ENCODE results near the gene NSD2. TPM values are rescaled to one million over a fixed set of nuclear protein-coding genes. Genes with fewer than 3 reads are reported as not detected.

The NSD2 gene
- polyA plus RNA-seq, 1 donor (not counting 4 experiments of a cell fraction or from before 2014, with no cell fraction given): 22.6 TPM

- H3K27ac ChIP-seq (ENCODE audit: control insufficient read depth, insufficient read depth, low read length): no peak overlapping the region
- DNase-seq (ENCODE audit: low read depth, low spot score) (no peak), FAIRE-seq (no peak)
- no peaks in the 10 kb centered on the region for H3K36me3 ChIP-seq (ENCODE audit: control insufficient read depth in 2 of 2, extremely low read depth in 1 of 2, insufficient read depth in 2 of 2, low read length in 2 of 2)
- H3K79me2 ChIP-seq (ENCODE audit: control insufficient read depth, insufficient read depth, low read length): no peaks in the 10 kb centered on the region
- H3K9me1 ChIP-seq (ENCODE audit: control insufficient read depth, extremely low read depth, insufficient read depth, low read length): no peaks in the 10 kb centered on the region
- H3K9me3 ChIP-seq (ENCODE audit: control insufficient read depth, low read depth, low read length): no peaks in the 10 kb centered on the region
- peaks cover 14% of the 10 kb centered on the region for H3K27me3 ChIP-seq (ENCODE audit: control insufficient read depth, extremely low read depth, insufficient read depth, low read length)
- no peak overlapping the region for H3K4me3 ChIP-seq (ENCODE audit: control insufficient read depth in 2 of 3, extremely low read depth in 1 of 3, insufficient read depth in 2 of 3, low read depth in 1 of 3, low read length in 3 of 3)
- dilution Hi-C loops (cut with MboI; ENCODE audit: extremely low pct_ligation_motif_present, low sequenced_read_pairs): no loop called here
- no peak overlapping the region for H3K9ac ChIP-seq (ENCODE audit: control insufficient read depth, extremely low read depth, insufficient read depth, low read length)
- peaks cover 8% of the 10 kb centered on the region for H3K4me1 ChIP-seq (ENCODE audit: control insufficient read depth, extremely low read depth, insufficient read depth, low read length)
- H3K4me2 ChIP-seq (ENCODE audit: control insufficient read depth, extremely low read depth, insufficient read depth, low read depth, low read length): no peak overlapping the region
- no peaks in the 10 kb centered on the region for H4K20me1 ChIP-seq (ENCODE audit: control insufficient read depth, extremely low read depth, insufficient read depth, low read length)
- no peak overlapping the region for H2AFZ ChIP-seq (ENCODE audit: control insufficient read depth, low read length)
- TF ChIP-seq EZH2 (IDR thresholded peaks at IDR 0.05; ENCODE audit: low read length): no peak
- TF ChIP-seq CTCF (optimal IDR thresholded peaks at IDR 0.05 in 1 of 3, IDR thresholded peaks at IDR 0.05 in 1 of 3, conservative IDR thresholded peaks at IDR 0.05 in 1 of 3; ENCODE audit: extremely low read depth in 1 of 3, insufficient read depth in 2 of 3, low read length in 3 of 3): no peak
These were observed 5.0 kb upstream of the NSD2 start for GRCh38 chr4:1866189-1866661.

GRCh38 chr4:1868293-1868692 lies 2.9 kb upstream of the NSD2 start:
- Histone ChIP-seq H2AFZ (ENCODE audit: control insufficient read depth, low read length) (no peak overlapping the region), H3K4me1 (ENCODE audit: control insufficient read depth, extremely low read depth, insufficient read depth, low read length) (peaks cover 19% of the 10 kb centered on the region), H3K9me1 (ENCODE audit: control insufficient read depth, extremely low read depth, insufficient read depth, low read length) (no peaks in the 10 kb centered on the region), H3K36me3 (ENCODE audit: control insufficient read depth in 2 of 2, extremely low read depth in 1 of 2, insufficient read depth in 2 of 2, low read length in 2 of 2) (no peaks in the 10 kb centered on the region), H3K27me3 (ENCODE audit: control insufficient read depth, extremely low read depth, insufficient read depth, low read length) (peaks cover 8% of the 10 kb centered on the region), H3K27ac (ENCODE audit: control insufficient read depth, insufficient read depth, low read length) (no peak overlapping the region), H3K79me2 (ENCODE audit: control insufficient read depth, insufficient read depth, low read length) (peaks cover 15% of the 10 kb centered on the region), H4K20me1 (ENCODE audit: control insufficient read depth, extremely low read depth, insufficient read depth, low read length) (no peaks in the 10 kb centered on the region), H3K4me3 (ENCODE audit: control insufficient read depth in 2 of 3, extremely low read depth in 1 of 3, insufficient read depth in 2 of 3, low read depth in 1 of 3, low read length in 3 of 3) (no peak overlapping the region), H3K9me3 (ENCODE audit: control insufficient read depth, low read depth, low read length) (no peaks in the 10 kb centered on the region), H3K9ac (ENCODE audit: control insufficient read depth, extremely low read depth, insufficient read depth, low read length) (no peak overlapping the region), H3K4me2 (ENCODE audit: control insufficient read depth, extremely low read depth, insufficient read depth, low read depth, low read length) (no peak overlapping the region)
- no peak for TF ChIP-seq CTCF (optimal IDR thresholded peaks at IDR 0.05 in 1 of 3, IDR thresholded peaks at IDR 0.05 in 1 of 3, conservative IDR thresholded peaks at IDR 0.05 in 1 of 3; ENCODE audit: extremely low read depth in 1 of 3, insufficient read depth in 2 of 3, low read length in 3 of 3)
- no peak for TF ChIP-seq EZH2 (IDR thresholded peaks at IDR 0.05; ENCODE audit: low read length)
- FAIRE-seq: no peak
- dilution Hi-C loops (cut with MboI; ENCODE audit: extremely low pct_ligation_motif_present, low sequenced_read_pairs): no loop called here
- DNase-seq (ENCODE audit: low read depth, low spot score): no peak
